CD4-positive, alpha-beta memory T cell (primary cell): ENCODE data around the gene FERD3L. TPM values are rescaled to one million over a fixed set of nuclear protein-coding genes. Genes with fewer than 3 reads are reported as not detected.

ENCODE experiments used
- CTCF ChIA-PET: fragments of 350-600 bp; sonication (Branson Sonifier 250); formaldehyde crosslinking; loops from one replicate; lab custom pipeline; 2021; ENCODE audit warnings: inconsistent platforms; ENCODE audit not compliant: partially characterized antibody; lab: Charles Lee
- POLR2A ChIA-PET: fragments of 350-600 bp; sonication (Branson Sonifier 250); formaldehyde crosslinking; loops from one replicate; lab custom pipeline; 2021; ENCODE audit not compliant: partially characterized antibody; lab: Charles Lee
- DNase-seq, 5 donors: peaks; one replicate each; pipeline versions ENCODE4 v3.0.0 to v3.0.0-alpha.2; 2020 to 2022; ENCODE audit warnings: mixed read lengths in 1 of 5
- H3K27ac ChIP-seq: one replicate; pipeline ENCODE4 v1.7.0; 2013; ENCODE audit warnings: low read depth, low read length
- H3K27me3 ChIP-seq: 2 replicates; pipeline ENCODE4 v1.7.0; 2013; ENCODE audit warnings: mild to moderate bottlenecking, low read length, moderate library complexity; ENCODE audit not compliant: insufficient read depth
- H3K36me3 ChIP-seq: 2 replicates; pipeline ENCODE4 v1.7.0; 2013; ENCODE audit warnings: mild to moderate bottlenecking, low read length, moderate library complexity; ENCODE audit not compliant: insufficient read depth
- H3K4me1 ChIP-seq: 2 replicates; pipeline ENCODE4 v1.7.0; 2013; ENCODE audit warnings: mild to moderate bottlenecking, low read length, moderate library complexity; ENCODE audit not compliant: insufficient read depth
- H3K4me3 ChIP-seq, 2 donors: one replicate each; pipeline ENCODE4 v1.7.0; 2013; ENCODE audit warnings: low read length in 2 of 2, mild to moderate bottlenecking in 1 of 2
- H3K9me3 ChIP-seq, 2 donors: one replicate each; pipeline ENCODE4 v1.7.0; 2013; ENCODE audit warnings: low read length in 2 of 2, control low read depth in 1 of 2; ENCODE audit not compliant: control insufficient read depth in 1 of 2
- H3K27ac Mint-ChIP-seq, 7 donors: one replicate each; pipeline ENCODE4 v1.8.0; 2020 to 2021; ENCODE audit warnings: mixed read lengths in 7 of 7, mild to moderate bottlenecking in 6 of 7, inconsistent platforms in 3 of 7, moderate library complexity in 3 of 7
- H3K27me3 Mint-ChIP-seq, 2 donors: one replicate each; pipeline ENCODE4 v1.8.0; 2020 to 2021; ENCODE audit warnings: mixed read lengths in 2 of 2
- H3K36me3 Mint-ChIP-seq, 2 donors: one replicate each; pipeline ENCODE4 v1.8.0; 2020 to 2021; ENCODE audit warnings: mixed read lengths in 2 of 2, inconsistent platforms in 1 of 2, mild to moderate bottlenecking in 1 of 2
- H3K4me1 Mint-ChIP-seq, 4 donors: one replicate each; pipeline ENCODE4 v1.8.0; 2020 to 2021; ENCODE audit warnings: mixed read lengths in 4 of 4, mild to moderate bottlenecking in 1 of 4
- H3K4me3 Mint-ChIP-seq, 8 donors: one replicate each; pipeline ENCODE4 v1.8.0; 2020 to 2021; ENCODE audit warnings: mixed read lengths in 8 of 8, mild to moderate bottlenecking in 7 of 8, moderate library complexity in 6 of 8, inconsistent platforms in 3 of 8
- H3K9me3 Mint-ChIP-seq, 8 donors: one replicate each; pipeline ENCODE4 v1.8.0; 2020 to 2021; ENCODE audit warnings: mixed read lengths in 8 of 8, mild to moderate bottlenecking in 5 of 8, inconsistent platforms in 3 of 8, moderate library complexity in 1 of 8
- intact Hi-C: fragments of 100-400 bp; cut with micrococcal nuclease; formaldehyde crosslinking; loops from one replicate; pipeline ENCODE4 v1.15.1; 2023
- polyA plus RNA-seq, 2 donors: library from polyadenylated mRNA; unstranded; fragments of 300-500 nt; fragmentation: Illumina TruSeq; gene quantifications; one replicate each; pipeline ENCODE4 v1.2.3, GENCODE V29; 2021
- total RNA-seq, 2 experiments: library from RNA; stranded (reverse); gene quantifications; one replicate each; pipeline ENCODE4 v1.2.3, GENCODE V29; 2021

Gene FERD3L
- total and polyA plus RNA-seq, 4 experiments from 2014 or later, result not detected

GRCh38 chr7:19110776-19111175, 34.4 kb downstream of the FERD3L start:
- no peak overlapping the region for H3K27ac Mint-ChIP-seq
- H3K9me3 ChIP-seq, result no peaks in the 10 kb centered on the region
- H3K4me3 ChIP-seq, result no peak overlapping the region
- peaks cover 50 to 63% of the 10 kb centered on the region in 2 donors for H3K27me3 Mint-ChIP-seq
- peaks cover 50% of the 10 kb centered on the region for H3K27me3 ChIP-seq
- no peak for DNase-seq
- CTCF ChIA-PET, result no interaction called here
- intact Hi-C loops, result no loop called here
- H3K4me3 Mint-ChIP-seq, result no peak overlapping the region
- H3K27ac ChIP-seq, result no peak overlapping the region
- peaks cover 0 to 33% (median 19%) of the 10 kb centered on the region in 8 donors for H3K9me3 Mint-ChIP-seq
- peaks cover 0 to 4% (median 0%) of the 10 kb centered on the region in 4 donors for H3K4me1 Mint-ChIP-seq
- H3K36me3 Mint-ChIP-seq, result peaks cover 1 to 4% of the 10 kb centered on the region in 2 donors
- no peaks in the 10 kb centered on the region for H3K4me1 ChIP-seq
- no peaks in the 10 kb centered on the region for H3K36me3 ChIP-seq
- POLR2A ChIA-PET, result no interaction called here

DNA sequence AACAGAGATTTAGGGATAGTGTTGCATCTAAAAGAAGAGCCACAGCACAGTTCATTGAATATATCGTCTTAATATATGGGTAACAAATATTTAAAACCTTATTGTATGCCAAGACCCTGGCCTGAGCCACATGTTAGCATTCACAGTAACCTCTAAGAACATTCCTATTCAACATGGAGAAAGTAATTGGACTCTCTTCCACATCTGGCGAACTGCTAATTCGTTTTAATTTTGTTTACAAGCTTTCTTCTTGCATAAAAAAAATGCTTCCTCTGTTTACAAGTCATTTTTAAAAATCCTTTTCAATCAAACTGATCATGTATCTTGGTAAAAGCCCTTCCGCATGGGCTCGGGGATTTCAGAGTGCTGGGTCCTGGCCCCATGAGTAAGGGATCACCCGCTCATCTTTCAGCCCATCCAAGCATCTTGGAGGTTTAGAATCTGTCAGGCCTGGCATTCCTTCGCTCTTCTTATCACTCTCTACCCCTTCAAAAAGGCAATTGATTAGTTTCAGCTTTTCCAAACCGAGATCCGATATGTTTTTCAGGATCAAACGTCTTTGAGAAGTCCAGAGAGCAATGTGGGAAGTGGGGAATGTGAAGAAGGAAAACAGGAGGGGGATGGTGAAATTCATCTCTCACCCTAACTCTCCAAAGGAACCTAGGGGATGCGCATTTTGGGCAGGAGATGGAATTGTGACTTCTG, 35.0 kb downstream of the FERD3L start:
- no peaks in the 10 kb centered on the region for H3K36me3 ChIP-seq
- H3K9me3 Mint-ChIP-seq, result peaks cover 0 to 34% (median 21%) of the 10 kb centered on the region in 8 donors
- intact Hi-C loops, result no loop called here
- H3K27me3 ChIP-seq, result peaks cover 52% of the 10 kb centered on the region
- H3K27me3 Mint-ChIP-seq, result peaks cover 54 to 66% of the 10 kb centered on the region in 2 donors
- no peak overlapping the region for H3K27ac ChIP-seq
- H3K27ac Mint-ChIP-seq, result no peak overlapping the region
- H3K9me3 ChIP-seq, result no peaks in the 10 kb centered on the region
- no peak for DNase-seq
- POLR2A ChIA-PET, result no interaction called here
- peaks cover 0 to 4% (median 0%) of the 10 kb centered on the region in 4 donors for H3K4me1 Mint-ChIP-seq
- no peaks in the 10 kb centered on the region for H3K4me1 ChIP-seq
- H3K36me3 Mint-ChIP-seq, result peaks cover 1 to 4% of the 10 kb centered on the region in 2 donors
- no peak overlapping the region for H3K4me3 Mint-ChIP-seq
- CTCF ChIA-PET, result no interaction called here
- no peak overlapping the region for H3K4me3 ChIP-seq

- H3K9me3 Mint-ChIP-seq, result peaks cover 0 to 34% (median 23%) of the 10 kb centered on the region in 8 donors
- peaks cover 1 to 4% of the 10 kb centered on the region in 2 donors for H3K36me3 Mint-ChIP-seq
- H3K27me3 Mint-ChIP-seq, result peaks cover 56 to 66% of the 10 kb centered on the region in 2 donors
- no peak for DNase-seq
- no peaks in the 10 kb centered on the region for H3K4me1 ChIP-seq
- no peak overlapping the region for H3K27ac Mint-ChIP-seq
- POLR2A ChIA-PET, result no interaction called here
- H3K27ac ChIP-seq, result no peak overlapping the region
- H3K9me3 ChIP-seq, result no peaks in the 10 kb centered on the region
- CTCF ChIA-PET, result no interaction called here
- no peak overlapping the region for H3K4me3 ChIP-seq
- H3K4me1 Mint-ChIP-seq, result peaks cover 0 to 4% (median 0%) of the 10 kb centered on the region in 4 donors
- no peak overlapping the region for H3K4me3 Mint-ChIP-seq
- H3K36me3 ChIP-seq, result no peaks in the 10 kb centered on the region
- H3K27me3 ChIP-seq, result peaks cover 46% of the 10 kb centered on the region
- intact Hi-C loops, result no loop called here
Measured at GRCh38 chr7:19109000-19109946, 35.9 kb downstream of the FERD3L start.

DNA sequence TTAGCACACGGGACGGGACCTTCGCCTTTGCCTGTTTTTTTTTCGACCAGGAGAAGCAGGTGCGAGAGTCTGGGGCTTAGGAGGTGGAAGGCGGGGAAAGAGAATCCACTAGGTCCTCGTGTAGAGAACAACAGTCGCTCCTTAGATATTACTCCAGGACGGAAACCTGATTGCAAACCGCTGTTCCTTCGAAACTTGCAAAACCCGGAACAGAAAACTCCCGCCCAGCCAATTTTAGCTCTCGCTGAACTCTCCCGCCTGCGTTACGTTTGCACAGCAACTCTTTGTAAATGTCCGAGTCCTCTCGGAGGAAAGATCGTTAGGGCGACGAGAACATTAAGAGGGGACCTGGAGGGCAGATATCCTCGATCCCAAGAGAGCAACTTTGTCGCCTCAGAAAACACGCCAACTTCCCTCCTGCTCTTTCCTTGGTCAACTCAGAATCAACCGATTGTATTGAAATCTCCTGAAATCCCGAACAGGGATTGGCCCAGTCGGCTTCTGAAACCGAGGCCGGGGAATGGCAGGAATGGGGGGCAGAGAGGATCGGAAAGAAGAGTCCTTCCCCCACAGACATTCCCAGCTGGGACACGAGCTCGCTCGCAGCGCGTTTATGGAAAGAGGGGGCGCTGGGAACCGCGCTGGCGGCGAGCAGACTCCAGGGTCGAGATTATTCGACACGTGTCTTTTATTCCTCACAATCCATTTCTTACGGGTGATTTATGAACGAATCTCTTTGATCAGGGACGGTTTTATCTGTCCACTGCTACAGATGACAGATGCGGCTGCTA, 37.7 kb downstream of the FERD3L start:
- ChIA-PET POLR2A (no interaction called here), CTCF (no interaction called here)
- peaks cover 0 to 4% (median 0%) of the 10 kb centered on the region in 4 donors for H3K4me1 Mint-ChIP-seq
- H3K27me3 Mint-ChIP-seq, result peaks cover 61 to 69% of the 10 kb centered on the region in 2 donors
- intact Hi-C loops, result no loop called here
- DNase-seq, result no peak
- no peaks in the 10 kb centered on the region for H3K9me3 ChIP-seq
- H3K4me3 Mint-ChIP-seq, result peak overlapping the region in 1 of 8 donors; percentile 23
- peaks cover 0 to 40% (median 25%) of the 10 kb centered on the region in 8 donors for H3K9me3 Mint-ChIP-seq
- H3K36me3 Mint-ChIP-seq, result peaks cover 1 to 4% of the 10 kb centered on the region in 2 donors
- no peak overlapping the region for H3K27ac ChIP-seq
- H3K4me3 ChIP-seq, result no peak overlapping the region
- no peak overlapping the region for H3K27ac Mint-ChIP-seq
- H3K4me1 ChIP-seq, result no peaks in the 10 kb centered on the region
- no peaks in the 10 kb centered on the region for H3K36me3 ChIP-seq
- H3K27me3 ChIP-seq, result peaks cover 37% of the 10 kb centered on the region

DNA sequence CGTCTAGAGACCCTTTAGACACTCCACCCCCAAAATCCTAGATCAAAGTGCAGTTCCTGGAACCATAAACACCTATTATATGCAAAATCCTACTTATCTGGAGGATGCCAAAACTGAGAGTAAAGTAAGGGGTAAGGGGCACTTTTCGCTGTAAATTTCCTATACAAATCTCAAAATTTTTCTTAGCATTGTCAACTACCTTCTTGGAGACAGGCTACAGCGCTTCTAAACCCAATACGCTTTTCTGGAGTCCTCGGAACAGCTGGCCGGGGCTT, 38.2 kb downstream of the FERD3L start:
- Mint-ChIP-seq H3K36me3 (peaks cover 1 to 4% of the 10 kb centered on the region in 2 donors), H3K4me1 (peaks cover 0 to 4% (median 0%) of the 10 kb centered on the region in 4 donors), H3K27me3 (peaks cover 61 to 65% of the 10 kb centered on the region in 2 donors), H3K9me3 (peaks cover 0 to 40% (median 25%) of the 10 kb centered on the region in 8 donors), H3K27ac (no peak overlapping the region), H3K4me3 (no peak overlapping the region)
- no peak overlapping the region for H3K4me3 ChIP-seq
- H3K36me3 ChIP-seq, result no peaks in the 10 kb centered on the region
- H3K27ac ChIP-seq, result no peak overlapping the region
- POLR2A ChIA-PET, result no interaction called here
- intact Hi-C loops, result no loop called here
- no peaks in the 10 kb centered on the region for H3K4me1 ChIP-seq
- no peak for DNase-seq
- H3K9me3 ChIP-seq, result no peaks in the 10 kb centered on the region
- CTCF ChIA-PET, result no interaction called here
- H3K27me3 ChIP-seq, result peaks cover 33% of the 10 kb centered on the region

DNA sequence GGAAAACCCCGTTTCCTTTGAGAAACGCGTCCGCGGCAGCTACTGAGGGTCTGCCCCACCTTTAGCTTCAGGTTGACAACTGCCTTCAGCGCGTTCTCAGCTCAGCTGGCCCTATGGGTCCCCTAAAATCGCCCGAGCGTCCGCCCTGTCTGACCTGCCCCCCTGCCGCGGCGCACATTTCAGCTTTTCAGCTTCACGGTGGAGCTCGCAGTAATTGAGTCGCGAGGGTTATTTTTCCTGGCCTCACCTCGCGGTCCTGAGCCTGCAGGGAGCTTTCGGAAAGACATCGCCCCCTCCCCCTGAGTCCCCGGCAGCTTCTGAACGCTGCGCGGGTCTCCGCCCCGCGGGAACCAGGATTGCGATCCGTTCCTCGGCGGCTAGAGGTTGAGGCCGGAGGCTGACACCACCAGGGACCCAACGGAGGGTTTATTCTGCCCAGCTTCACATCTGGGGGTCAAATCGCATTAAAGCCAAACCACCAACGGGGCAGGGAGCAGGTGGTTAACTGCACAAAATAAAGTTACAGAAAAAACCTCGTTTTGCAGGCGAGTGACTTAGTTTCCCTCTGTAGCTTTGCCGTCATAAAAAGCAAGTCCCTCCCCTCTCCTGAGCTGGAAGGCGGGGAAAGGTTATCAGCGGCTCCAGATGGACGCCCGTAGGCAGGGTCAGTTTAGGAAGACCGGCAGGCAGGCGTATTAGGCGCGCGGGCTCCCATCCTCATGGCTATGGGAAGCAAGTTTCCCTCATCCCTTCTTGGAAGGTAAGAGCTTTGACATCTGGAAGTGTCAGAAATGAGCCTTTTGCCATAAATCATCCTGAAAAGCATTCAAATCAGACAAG, 38.8 kb downstream of the FERD3L start:
- CTCF ChIA-PET, result no interaction called here
- Histone ChIP-seq H3K4me1 (no peaks in the 10 kb centered on the region), H3K27me3 (peaks cover 28% of the 10 kb centered on the region), H3K9me3 (peaks cover 0 to 3% of the 10 kb centered on the region in 2 donors), H3K4me3 (no peak overlapping the region), H3K36me3 (no peaks in the 10 kb centered on the region), H3K27ac (no peak overlapping the region)
- peak overlapping the region in 1 of 8 donors; percentile 24 for H3K4me3 Mint-ChIP-seq
- H3K9me3 Mint-ChIP-seq, result peaks cover 0 to 38% (median 23%) of the 10 kb centered on the region in 8 donors
- H3K27me3 Mint-ChIP-seq, result peaks cover 56 to 61% of the 10 kb centered on the region in 2 donors
- peaks cover 0 to 4% (median 0%) of the 10 kb centered on the region in 4 donors for H3K4me1 Mint-ChIP-seq
- no peak overlapping the region for H3K27ac Mint-ChIP-seq
- intact Hi-C loops, result no loop called here
- no peak for DNase-seq
- H3K36me3 Mint-ChIP-seq, result peaks cover 1 to 4% of the 10 kb centered on the region in 2 donors
- POLR2A ChIA-PET, result no interaction called here
